VCaP (cell line): ENCODE measurements around the gene NDNF.

Experiments
- H3K27ac ChIP-seq: fragments of 450-650 bp; 2 replicates; pipeline ENCODE4 v1.5.1; 2017
- CTCF ChIP-seq: fragments of 450-650 bp; conservative IDR thresholded peaks from 2 replicates; pipeline ENCODE4 v1.5.1; 2017; ENCODE audit warnings: mild to moderate bottlenecking, moderate library complexity

Gene NDNF

GRCh38 chr4:121003863-121004262 is 68.5 kb downstream of the NDNF start:
- no peak overlapping the region for H3K27ac ChIP-seq
- no peak for TF ChIP-seq CTCF

- H3K27ac ChIP-seq: no peak overlapping the region
- no peak for TF ChIP-seq CTCF
Measured at GRCh38 chr4:120995266-120996010, 76.9 kb downstream of the NDNF start.

GRCh38 chr4:120994521-120994920 is 77.8 kb downstream of the NDNF start:
- no peak for TF ChIP-seq CTCF
- H3K27ac ChIP-seq: no peak overlapping the region

- H3K27ac ChIP-seq: no peak overlapping the region
- TF ChIP-seq CTCF: no peak
Measured at GRCh38 chr4:120991885-120992284, 80.5 kb downstream of the NDNF start.

- no peak for TF ChIP-seq CTCF
Measured at GRCh38 chr4:120990246-120990645, 82.1 kb downstream of the NDNF start.

More at GRCh38 chr4:120990246-120990645, 82.1 kb downstream of the NDNF start:
- H3K27ac ChIP-seq: no peak overlapping the region
